ENCODE data around the gene LANCL2. TPM values are rescaled to one million over a fixed set of nuclear protein-coding genes. Genes with fewer than 3 reads are reported as not detected.

Gene LANCL2
- total and polyA plus RNA-seq, 2 experiments from 2014 or later = 7.3 to 10.7 TPM

- Histone ChIP-seq H3K4me3 (no peak overlapping the region), H3K27me3 (ENCODE audit: insufficient read depth) (no peaks in the 10 kb centered on the region), H4K20me1 (replicated peaks; ENCODE audit: insufficient read depth) (no peaks in the 10 kb centered on the region), H3K9me2 (ENCODE audit: insufficient read depth) (no peaks in the 10 kb centered on the region), H2AFZ (no peak overlapping the region), H3K36me3 (ENCODE audit: insufficient read depth) (no peaks in the 10 kb centered on the region), H3K79me2 (replicated peaks; ENCODE audit: insufficient read depth) (no peaks in the 10 kb centered on the region), H3K4me1 (ENCODE audit: insufficient read depth) (peaks cover 4% of the 10 kb centered on the region), H3K27ac (ENCODE audit: low read depth) (no peak overlapping the region), H3K4me2 (no peak overlapping the region), H3F3A (replicated peaks; ENCODE audit: low read depth) (no peaks in the 10 kb centered on the region)
- ATAC-seq (no peak), DNase-seq (ENCODE audit: low spot score) (no peak)
- H3K4me1 Mint-ChIP-seq = peaks cover 12% of the 10 kb centered on the region
- no peak overlapping the region for H3K27ac Mint-ChIP-seq
- no peak overlapping the region for H3K4me3 Mint-ChIP-seq
- H3K9me3 Mint-ChIP-seq = no peaks in the 10 kb centered on the region; the same call in 2 of the 3 replicates
- H3K36me3 Mint-ChIP-seq (ENCODE audit: low read depth) = no peaks in the 10 kb centered on the region
- TF ChIP-seq REST (IDR thresholded peaks at IDR 0.05; ENCODE audit: unreplicated experiment) (no peak), ZNF114 (CRISPR knock-in tag; IDR thresholded peaks at IDR 0.05) (no peak), ETS1 (IDR thresholded peaks at IDR 0.05) (no peak), ZNF331 (CRISPR knock-in tag; IDR thresholded peaks at IDR 0.05; ENCODE audit: low read depth) (no peak), ZNF462 (CRISPR knock-in tag; IDR thresholded peaks at IDR 0.05) (no peak), POLR2AphosphoS5 (IDR thresholded peaks at IDR 0.05; ENCODE audit: low read depth) (no peak), CTCF (conservative IDR thresholded peaks at IDR 0.05; ENCODE audit: low read depth in 2 of 2) (no peak)
- peaks cover 11% of the 10 kb centered on the region for H3K27me3 Mint-ChIP-seq (ENCODE audit: insufficient read depth, low read depth, poor library complexity)
Measured at GRCh38 chr7:55339033-55340000, 25.8 kb upstream of the LANCL2 start.

Measured in GM23338 (cell line).